Right atrium auricular region (tissue), 2 donors: ENCODE results near the gene SPATA17. TPM values are rescaled to one million over a fixed set of nuclear protein-coding genes. Genes with fewer than 3 reads are reported as not detected.

Experiments
- DNase-seq: peaks from one replicate; pipeline ENCODE4 v3.0.0-alpha.2; 2019; ENCODE audit warnings: low spot score
- H3K27ac ChIP-seq, 2 donors: fragments of 200-600 bp; sonication (generic); 1 replicate in 1 of 2; 2 replicates in 1 of 2; pipeline ENCODE4 v1.5.1; 2016 to 2019
- H3K27me3 ChIP-seq, 2 donors: fragments of 200-600 bp; sonication (generic); one replicate each; pipeline versions ENCODE4 v1.5.1 to v1.6.0; 2017 to 2019
- H3K36me3 ChIP-seq: fragments of 200-600 bp; sonication (generic); one replicate; pipeline ENCODE4 v1.5.1; 2016
- H3K4me1 ChIP-seq, 2 donors: fragments of 200-600 bp; sonication (generic); one replicate each; pipeline versions ENCODE4 v1.5.1 to v1.6.0; 2017 to 2019
- H3K4me3 ChIP-seq, 2 donors: fragments of 200-600 bp; sonication (generic); 1 replicate in 1 of 2; 2 replicates in 1 of 2; pipeline ENCODE4 v1.5.1; 2017 to 2019; ENCODE audit warnings: mild to moderate bottlenecking in 1 of 2, moderate library complexity in 1 of 2
- H3K9me3 ChIP-seq, 2 donors: fragments of 200-600 bp; sonication (generic); one replicate each; pipeline ENCODE4 v1.5.1; 2019
- CTCF ChIP-seq, 2 donors: fragments of 200-600 bp; sonication (generic); IDR thresholded peaks; one replicate each; pipeline ENCODE4 v1.5.1; 2019; ENCODE audit warnings: antibody characterized with exemption in 2 of 2
- total RNA-seq, 2 donors: library from RNA; depleted of rRNA; stranded (reverse); fragments of >200 nt; gene quantifications; one replicate each; pipeline ENCODE4 v1.1.0, GENCODE V29; 2016

Gene SPATA17
- total RNA-seq, 2 donors from 2014 or later = 0.41 to 3.0 TPM

GRCh38 chr1:217776693-217777092, 145.5 kb downstream of the SPATA17 start:
- H3K9me3 ChIP-seq = no peaks in the 10 kb centered on the region
- H3K4me3 ChIP-seq = no peak overlapping the region
- H3K36me3 ChIP-seq = no peaks in the 10 kb centered on the region
- no peak overlapping the region for H3K27ac ChIP-seq
- no peaks in the 10 kb centered on the region for H3K4me1 ChIP-seq
- DNase-seq = no peak
- TF ChIP-seq CTCF (IDR thresholded peaks at IDR 0.05) = no peak
- no peaks in the 10 kb centered on the region for H3K27me3 ChIP-seq

- DNase-seq = no peak
- TF ChIP-seq CTCF (IDR thresholded peaks at IDR 0.05) = no peak
- H3K36me3 ChIP-seq = no peaks in the 10 kb centered on the region
- H3K4me3 ChIP-seq = no peak overlapping the region
- no peaks in the 10 kb centered on the region for H3K9me3 ChIP-seq
- no peak overlapping the region for H3K27ac ChIP-seq
- no peaks in the 10 kb centered on the region for H3K4me1 ChIP-seq
- H3K27me3 ChIP-seq = no peaks in the 10 kb centered on the region
These were observed 149.9 kb downstream of the SPATA17 start for GRCh38 chr1:217781056-217781455.

- TF ChIP-seq CTCF (IDR thresholded peaks at IDR 0.05) = no peak
- Histone ChIP-seq H3K27ac (no peak overlapping the region), H3K36me3 (no peaks in the 10 kb centered on the region), H3K9me3 (no peaks in the 10 kb centered on the region), H3K4me3 (no peak overlapping the region), H3K4me1 (no peaks in the 10 kb centered on the region), H3K27me3 (no peaks in the 10 kb centered on the region)
- DNase-seq = no peak
These were observed 159.9 kb downstream of the SPATA17 start for GRCh38 chr1:217791091-217791490.

- no peaks in the 10 kb centered on the region for H3K36me3 ChIP-seq
- TF ChIP-seq CTCF (IDR thresholded peaks at IDR 0.05) = no peak
- H3K4me1 ChIP-seq = no peaks in the 10 kb centered on the region
- H3K9me3 ChIP-seq = no peaks in the 10 kb centered on the region
- no peak overlapping the region for H3K27ac ChIP-seq
- no peaks in the 10 kb centered on the region for H3K27me3 ChIP-seq
- no peak overlapping the region for H3K4me3 ChIP-seq
- no peak for DNase-seq
These were observed 174.6 kb downstream of the SPATA17 start for GRCh38 chr1:217805792-217806191.

GRCh38 chr1:217812175-217812574, 181.0 kb downstream of the SPATA17 start:
- no peak overlapping the region for H3K4me3 ChIP-seq
- H3K27me3 ChIP-seq = no peaks in the 10 kb centered on the region
- H3K27ac ChIP-seq = no peak overlapping the region
- no peak for TF ChIP-seq CTCF (IDR thresholded peaks at IDR 0.05)
- H3K36me3 ChIP-seq = no peaks in the 10 kb centered on the region
- no peak for DNase-seq
- no peaks in the 10 kb centered on the region for H3K4me1 ChIP-seq
- peaks cover 0 to 8% of the 10 kb centered on the region in 2 donors for H3K9me3 ChIP-seq

GRCh38 chr1:217813031-217813430, 181.9 kb downstream of the SPATA17 start:
- no peaks in the 10 kb centered on the region for H3K36me3 ChIP-seq
- H3K4me3 ChIP-seq = no peak overlapping the region
- no peak for TF ChIP-seq CTCF (IDR thresholded peaks at IDR 0.05)
- H3K27ac ChIP-seq = no peak overlapping the region
- H3K4me1 ChIP-seq = no peaks in the 10 kb centered on the region
- peaks cover 0 to 10% of the 10 kb centered on the region in 2 donors for H3K9me3 ChIP-seq
- no peaks in the 10 kb centered on the region for H3K27me3 ChIP-seq
- DNase-seq = no peak
